Activated T-cell treated with anti-CD3 and anti-CD28 coated beads for 48 hours (primary cell): ENCODE data around the gene HOXB6.

Source experiments
- DNase-seq: peaks from one replicate; pipeline ENCODE4 v3.0.0-alpha.2; 2020; ENCODE audit warnings: low read depth

Gene HOXB6

DNA sequence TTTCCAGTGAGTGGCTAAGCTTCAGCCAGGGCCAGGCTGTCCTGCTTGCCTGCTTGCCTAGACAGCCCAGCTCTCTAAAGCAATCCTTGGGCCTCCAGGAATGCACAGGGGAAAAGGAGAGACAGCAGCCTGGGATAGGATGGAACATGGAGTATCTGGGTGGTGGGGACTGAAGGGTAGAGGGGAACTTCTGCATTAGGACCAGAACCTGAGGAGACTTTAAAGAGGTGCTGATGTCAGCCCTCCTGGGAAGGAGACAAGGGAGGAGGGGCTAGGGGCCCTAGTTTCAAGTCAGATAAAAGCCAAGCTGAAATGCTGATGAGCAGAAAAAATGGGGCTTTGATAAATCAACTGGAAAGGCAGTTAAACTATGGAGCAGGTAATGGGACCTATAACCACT is 4.2 kb upstream of the HOXB6 start:
- DNase-seq, result no peak

DNA sequence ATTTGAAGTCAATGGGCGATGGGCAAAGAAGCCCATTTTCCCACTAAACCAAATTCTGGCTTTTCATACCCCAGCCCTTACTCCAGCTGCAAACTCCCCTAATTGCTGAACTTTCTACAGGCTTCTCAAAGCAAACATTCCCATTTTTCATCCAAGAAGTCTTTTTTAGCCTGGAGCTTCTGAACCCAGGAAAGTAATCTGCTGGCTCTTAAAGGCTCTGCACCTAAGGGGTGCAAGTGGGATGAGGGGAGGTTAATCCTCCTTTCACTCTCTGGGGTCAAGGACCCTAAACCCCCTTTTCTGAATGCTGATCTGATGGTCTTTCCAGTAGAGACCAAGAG is 3.7 kb upstream of the HOXB6 start:
- no peak for DNase-seq

- DNase-seq, result no peak
Observed at GRCh38 chr17:48606892-48607614, 2.3 kb upstream of the HOXB6 start.

- DNase-seq, result no peak
Observed at GRCh38 chr17:48605991-48606891, 1.5 kb upstream of the HOXB6 start.

DNA sequence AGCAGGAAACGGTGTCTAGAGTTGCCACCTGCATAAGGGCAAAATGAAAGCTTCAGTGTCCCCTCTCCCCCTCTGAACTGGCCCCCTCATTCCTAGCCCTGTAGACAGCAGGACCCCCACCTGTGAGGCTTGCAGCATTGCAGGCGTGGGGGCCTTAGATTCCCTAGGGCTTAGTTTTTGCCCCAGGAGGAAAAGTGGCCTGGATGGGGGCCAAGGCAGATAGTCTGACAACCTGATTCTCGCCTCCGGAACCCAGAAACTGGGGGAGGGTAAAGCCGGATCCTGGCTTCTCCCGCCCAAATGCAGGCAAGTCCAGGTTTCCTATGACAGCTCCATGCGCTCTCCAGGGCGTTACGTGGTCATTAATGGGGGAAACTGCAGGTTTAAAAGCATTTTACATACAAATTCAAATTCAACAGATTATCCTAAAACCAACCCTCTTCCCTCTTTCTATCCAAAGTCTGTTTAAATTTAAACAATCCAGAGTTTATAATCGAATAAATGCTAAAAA is 678 bp upstream of the HOXB6 start:
- DNase-seq, result no peak

- no peak for DNase-seq
Observed at GRCh38 chr17:48603959-48604769, 622 bp downstream of the HOXB6 start.

DNA sequence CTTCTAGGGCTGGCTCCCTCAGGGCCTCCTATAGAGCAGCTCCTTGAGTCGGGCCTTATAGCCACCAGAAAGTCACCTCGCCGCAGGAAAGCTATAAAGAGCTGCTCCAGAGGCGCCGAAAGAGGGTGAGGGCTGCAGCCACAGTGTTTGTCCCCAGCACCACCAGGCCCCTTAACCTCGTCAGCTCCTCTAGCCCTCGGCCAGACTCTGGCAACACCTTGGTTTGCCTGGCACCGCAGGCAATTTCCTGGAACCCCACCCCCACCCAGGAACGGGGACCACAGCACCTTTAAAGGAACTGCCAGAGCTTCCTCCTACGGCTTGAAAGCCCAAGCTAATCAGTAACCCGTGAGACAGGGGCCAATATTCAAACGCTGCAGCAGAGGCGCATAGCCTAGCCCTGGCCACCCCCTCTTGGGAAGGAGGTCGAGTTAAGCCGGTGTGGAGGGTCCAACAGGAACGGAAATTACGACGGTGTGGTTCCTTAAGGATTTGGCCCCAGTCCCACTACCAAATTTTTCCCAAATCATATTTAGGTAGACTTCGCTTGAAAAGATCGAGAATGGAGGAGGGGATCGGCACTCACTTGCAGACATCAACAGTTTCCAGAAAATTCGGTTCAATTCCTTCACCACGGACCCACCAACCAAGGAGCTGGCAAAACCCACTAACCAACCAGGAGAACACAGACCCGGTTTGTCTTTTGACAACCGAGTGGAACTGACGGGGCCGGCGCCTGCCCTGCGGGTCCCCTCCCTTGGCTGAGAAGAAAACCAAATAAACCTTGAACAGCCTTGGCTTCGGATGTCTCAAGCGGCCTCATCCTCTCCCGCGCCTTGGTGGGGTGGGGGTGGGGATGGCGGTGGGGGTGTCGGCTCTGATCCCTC is 3.0 kb downstream of the HOXB6 start:
- DNase-seq, result no peak

- DNase-seq, result no peak
Observed at GRCh38 chr17:48601207-48601538, 3.6 kb downstream of the HOXB6 start.

GRCh38 chr17:48600244-48601098 is 4.3 kb downstream of the HOXB6 start:
- DNase-seq, result no peak

DNA sequence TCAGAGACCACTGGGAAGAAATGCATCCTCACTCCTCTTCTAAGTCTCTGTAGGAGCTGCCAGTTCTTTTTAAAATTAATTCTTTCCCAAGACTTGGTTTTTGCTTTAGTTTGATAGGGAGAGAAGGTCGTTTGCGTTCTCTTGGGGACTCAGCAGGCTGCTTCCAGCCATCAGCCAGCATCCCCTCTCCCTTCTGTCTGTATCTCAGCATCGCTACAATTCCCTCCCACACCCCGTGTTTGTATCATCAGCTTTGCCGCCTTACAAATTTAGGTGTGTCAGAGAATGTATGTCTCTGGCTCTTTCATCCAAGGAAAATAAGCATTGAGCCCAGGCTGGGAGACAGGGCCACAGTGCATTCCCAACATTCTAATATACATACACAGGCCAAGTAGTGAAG is 5.4 kb downstream of the HOXB6 start:
- no peak for DNase-seq

DNA sequence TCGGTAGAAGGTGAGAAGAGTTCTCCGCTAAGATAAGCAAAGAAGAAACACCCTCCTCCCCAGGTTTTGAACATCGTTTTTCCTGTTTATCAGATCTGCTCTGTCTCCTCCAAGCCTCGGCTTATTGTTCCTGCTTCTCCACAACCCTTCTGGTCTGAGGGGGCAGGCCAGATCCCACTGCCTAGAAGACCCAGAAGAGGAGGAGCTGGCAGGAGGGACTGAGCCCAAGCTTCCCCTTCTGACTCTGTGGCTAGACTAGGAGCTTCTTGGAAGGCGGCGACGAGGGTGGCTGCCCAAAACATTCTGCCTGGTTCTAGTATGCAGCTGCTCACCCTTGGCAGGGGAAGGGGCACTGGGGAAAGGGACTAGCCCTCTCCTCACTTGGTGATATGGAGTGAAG is 6.0 kb downstream of the HOXB6 start:
- DNase-seq, result no peak

DNA sequence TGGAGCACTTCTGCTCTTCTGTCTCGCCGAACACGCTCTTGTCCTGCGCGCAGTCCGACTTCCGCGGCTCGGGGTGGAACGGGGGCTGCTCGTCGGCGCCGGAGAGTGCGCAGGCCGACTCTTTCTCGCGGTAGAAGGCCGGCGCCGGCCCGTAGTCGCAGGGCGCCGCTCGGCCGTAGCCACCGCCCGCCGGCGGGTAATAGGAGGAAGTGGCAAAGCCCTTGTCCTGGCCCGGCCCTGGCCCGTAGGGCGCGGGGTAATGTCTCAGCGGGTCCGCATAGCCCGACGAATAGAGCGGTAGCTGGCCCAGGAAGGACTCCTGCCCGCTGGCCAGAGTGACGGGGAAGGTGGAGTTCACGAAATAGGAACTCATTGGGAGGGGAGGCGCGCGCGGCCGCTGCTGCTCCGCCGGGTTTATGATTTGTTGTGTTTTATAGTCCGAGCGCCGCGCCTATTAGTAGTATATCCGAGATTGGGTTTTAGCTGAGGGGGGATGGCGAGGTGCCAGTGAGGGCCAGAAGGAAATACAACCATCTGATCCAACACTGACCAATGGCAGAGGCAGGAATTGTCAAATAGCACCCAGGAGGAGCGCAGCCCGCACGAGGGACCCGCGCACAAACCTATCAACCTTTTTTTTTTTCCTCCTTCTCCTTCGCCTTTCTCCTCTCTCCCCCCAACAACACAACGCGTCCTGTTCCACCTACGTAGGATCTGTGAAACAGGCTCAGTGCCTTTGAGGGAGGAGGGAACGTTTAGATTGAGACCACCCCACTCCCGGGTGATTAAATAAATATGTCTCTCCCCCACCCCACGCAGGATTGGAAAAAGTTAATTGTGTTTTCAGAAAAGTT is 6.8 kb downstream of the HOXB6 start:
- no peak for DNase-seq

DNA sequence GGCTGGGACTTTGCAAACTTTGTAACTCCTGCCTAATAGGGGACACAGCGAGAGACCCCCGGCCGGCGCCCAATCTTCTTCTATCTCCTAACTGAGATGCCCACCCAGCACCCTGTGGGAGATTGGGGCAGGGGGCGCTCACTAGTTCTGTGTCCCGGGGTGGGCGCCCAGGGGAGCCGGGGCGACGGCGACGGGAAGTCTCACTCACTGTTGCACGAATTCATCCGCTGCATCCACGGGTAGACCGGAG is 7.3 kb downstream of the HOXB6 start:
- DNase-seq, result no peak

DNA sequence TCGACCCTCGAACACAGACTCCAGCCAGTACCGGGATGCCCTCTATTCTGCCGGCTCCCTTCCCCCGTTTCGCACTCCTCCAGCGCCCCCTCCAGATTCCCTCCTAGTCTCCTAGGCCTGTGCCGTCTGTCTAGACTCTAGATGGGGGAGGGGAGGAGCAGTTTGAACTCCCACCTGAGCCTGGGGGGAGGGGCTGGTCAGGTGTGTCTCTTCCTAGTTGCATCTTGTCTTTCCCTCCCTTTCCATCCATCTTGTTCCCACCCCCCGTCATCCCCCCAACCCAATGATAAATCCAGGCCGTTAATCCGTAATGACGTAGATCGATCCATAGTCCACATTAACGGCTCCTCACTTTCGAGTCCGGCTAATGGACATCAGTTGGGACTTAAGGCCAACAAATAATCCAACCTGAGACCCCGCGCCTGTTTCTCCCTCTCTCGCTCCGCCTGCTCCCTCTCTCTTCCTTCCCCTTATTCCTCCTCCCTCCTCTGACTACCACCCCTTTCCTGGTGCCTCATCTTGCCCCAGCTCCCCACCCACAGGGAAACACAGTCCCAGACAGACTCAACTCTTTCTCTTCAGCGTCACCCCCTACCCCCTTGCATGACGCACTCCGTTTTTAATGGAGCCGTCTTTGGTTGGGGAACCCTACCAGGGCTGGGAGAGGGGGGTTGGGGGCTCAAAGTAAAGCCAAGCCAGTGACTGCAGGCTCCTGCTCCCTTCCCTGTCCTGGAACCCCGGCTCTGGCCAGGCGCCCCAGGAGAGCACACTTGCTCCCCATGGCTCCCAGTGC is 7.9 kb downstream of the HOXB6 start:
- DNase-seq, result no peak

DNA sequence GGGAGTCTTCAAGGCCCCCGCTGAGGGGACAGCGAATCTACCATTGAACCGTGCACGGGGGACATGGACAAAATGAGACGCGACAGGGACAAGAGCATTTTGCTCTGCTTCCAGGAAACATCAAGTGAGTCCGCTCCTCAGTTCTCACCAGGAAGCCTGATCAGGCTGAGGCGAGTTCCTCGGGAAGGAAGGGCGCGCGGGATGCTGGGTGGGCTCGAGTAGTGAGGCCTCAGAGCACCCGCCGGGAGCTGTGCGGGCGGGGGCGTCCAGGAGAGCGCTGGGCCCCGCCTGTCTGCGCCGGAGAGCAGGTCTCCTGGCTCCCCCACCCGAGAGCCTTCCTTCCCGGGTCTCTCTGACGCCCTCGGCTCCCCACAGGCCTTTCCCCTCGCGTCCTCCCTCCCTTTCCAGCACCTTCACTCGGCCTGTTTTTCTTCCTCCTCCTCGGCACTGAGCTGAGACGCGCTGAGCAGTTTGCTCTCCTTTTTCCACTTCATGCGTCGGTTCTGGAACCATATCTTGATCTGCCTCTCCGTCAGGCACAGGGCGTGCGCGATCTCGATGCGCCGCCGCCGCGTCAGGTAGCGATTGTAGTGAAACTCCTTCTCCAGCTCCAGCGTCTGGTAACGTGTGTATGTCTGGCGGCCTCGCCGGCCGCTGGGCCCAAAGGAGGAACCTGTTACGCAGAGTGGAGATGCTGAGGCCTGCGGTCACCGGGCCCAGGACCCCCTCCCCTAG is 8.6 kb downstream of the HOXB6 start:
- DNase-seq, result no peak

GRCh38 chr17:48595278-48595999 is 9.3 kb downstream of the HOXB6 start:
- no peak for DNase-seq

DNA sequence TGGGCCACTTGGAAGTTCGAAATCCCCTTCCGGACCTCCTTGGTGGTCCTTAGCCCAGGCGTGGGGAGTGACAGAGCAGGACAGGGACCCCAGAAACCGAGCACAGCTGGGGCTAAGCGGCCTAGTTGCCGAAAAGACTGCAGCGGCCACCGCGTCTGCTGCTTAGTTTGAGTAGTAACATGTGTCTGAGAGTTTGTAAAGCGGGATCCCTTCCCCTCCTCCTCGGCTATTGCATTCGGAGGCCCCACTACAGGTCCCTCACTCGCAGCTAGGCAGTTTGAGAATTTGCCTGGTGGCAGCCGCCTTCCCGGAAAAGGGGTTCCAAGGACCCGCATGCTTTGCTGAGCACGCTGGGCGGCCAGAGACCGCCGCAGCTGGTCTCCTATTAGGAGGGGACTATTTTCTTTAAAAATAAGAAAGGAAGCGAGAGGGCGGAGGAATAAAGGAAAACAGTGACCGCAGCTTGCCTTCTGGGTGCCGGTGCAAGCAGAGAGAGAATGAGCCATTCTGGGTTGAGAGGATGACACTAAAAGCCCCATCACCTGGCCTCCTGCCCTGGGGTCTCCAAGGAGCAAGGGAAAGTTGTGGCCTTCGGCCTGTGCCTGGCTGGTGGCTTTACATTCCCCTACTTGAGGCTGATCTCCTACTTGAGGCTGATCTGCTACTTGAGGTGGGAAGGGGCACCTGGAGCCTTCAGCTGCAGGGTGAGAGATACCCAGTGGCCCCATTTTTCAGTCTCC is 10.1 kb downstream of the HOXB6 start:
- DNase-seq, result no peak
